Measurements from ENCODE around the gene SLIT3. TPM values are rescaled to one million over a fixed set of nuclear protein-coding genes. Genes with fewer than 3 reads are reported as not detected.
A peak's percentile ranks its signal among the peaks of the same experiment; 100 is the strongest.

Gene SLIT3
- total RNA-seq, 1 donor from 2014 or later = 52.8 TPM

- Histone ChIP-seq H3K9me3 (no peaks in the 10 kb centered on the region), H3K4me1 (peaks cover 8% of the 10 kb centered on the region), H3K36me3 (no peaks in the 10 kb centered on the region), H3K27ac (no peak overlapping the region), H3K4me3 (no peak overlapping the region), H3K27me3 (no peaks in the 10 kb centered on the region)
- DNase-seq (ENCODE audit: extremely low spot score in 2 of 2) = no peak
- TF ChIP-seq POLR2A (IDR thresholded peaks at IDR 0.05) (no peak), POLR2AphosphoS5 (IDR thresholded peaks at IDR 0.05; ENCODE audit: insufficient read depth in 1 of 2, low read depth in 1 of 2) (peak in 1 of 2 donors; percentile 77)
- intact Hi-C loops (cut with DNase I) = no loop called here
These were observed 322.9 kb downstream of the SLIT3 start for GRCh38 chr5:168978015-168978414.

GRCh38 chr5:168976311-168976970 is 324.5 kb downstream of the SLIT3 start:
- intact Hi-C loops (cut with DNase I) = no loop called here
- H3K4me1 ChIP-seq = peaks cover 8% of the 10 kb centered on the region
- H3K27ac ChIP-seq = no peak overlapping the region

DNA sequence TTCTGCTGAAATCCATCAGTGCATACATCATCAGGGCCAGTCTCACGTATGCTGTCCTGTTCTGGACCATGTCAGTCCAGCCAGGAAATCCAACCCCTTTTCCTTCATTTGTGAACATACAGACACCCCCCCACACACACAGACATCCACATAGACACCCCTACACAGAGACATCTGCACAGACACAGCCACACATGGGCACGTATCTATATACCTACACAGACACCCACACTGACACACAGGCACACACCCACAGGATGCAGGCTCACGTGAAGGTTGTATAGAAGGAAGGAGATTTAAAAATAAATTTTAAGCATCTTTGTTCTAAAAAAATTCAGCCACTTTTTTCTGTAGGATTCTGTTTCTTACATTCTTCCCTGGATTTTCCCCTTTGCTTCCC is 325.6 kb downstream of the SLIT3 start:
- intact Hi-C loops (cut with DNase I) = no loop called here
- no peaks in the 10 kb centered on the region for H3K27me3 ChIP-seq
- H3K36me3 ChIP-seq = no peaks in the 10 kb centered on the region
- no peak overlapping the region for H3K27ac ChIP-seq
- no peak for DNase-seq (ENCODE audit: extremely low spot score in 2 of 2)
- no peak overlapping the region for H3K4me3 ChIP-seq
- peaks cover 8% of the 10 kb centered on the region for H3K4me1 ChIP-seq
- no peaks in the 10 kb centered on the region for H3K9me3 ChIP-seq
- TF ChIP-seq POLR2AphosphoS5 (IDR thresholded peaks at IDR 0.05; ENCODE audit: insufficient read depth in 1 of 2, low read depth in 1 of 2) = no peak
- TF ChIP-seq POLR2A (IDR thresholded peaks at IDR 0.05) = no peak
- TF ChIP-seq, protein P1, sequence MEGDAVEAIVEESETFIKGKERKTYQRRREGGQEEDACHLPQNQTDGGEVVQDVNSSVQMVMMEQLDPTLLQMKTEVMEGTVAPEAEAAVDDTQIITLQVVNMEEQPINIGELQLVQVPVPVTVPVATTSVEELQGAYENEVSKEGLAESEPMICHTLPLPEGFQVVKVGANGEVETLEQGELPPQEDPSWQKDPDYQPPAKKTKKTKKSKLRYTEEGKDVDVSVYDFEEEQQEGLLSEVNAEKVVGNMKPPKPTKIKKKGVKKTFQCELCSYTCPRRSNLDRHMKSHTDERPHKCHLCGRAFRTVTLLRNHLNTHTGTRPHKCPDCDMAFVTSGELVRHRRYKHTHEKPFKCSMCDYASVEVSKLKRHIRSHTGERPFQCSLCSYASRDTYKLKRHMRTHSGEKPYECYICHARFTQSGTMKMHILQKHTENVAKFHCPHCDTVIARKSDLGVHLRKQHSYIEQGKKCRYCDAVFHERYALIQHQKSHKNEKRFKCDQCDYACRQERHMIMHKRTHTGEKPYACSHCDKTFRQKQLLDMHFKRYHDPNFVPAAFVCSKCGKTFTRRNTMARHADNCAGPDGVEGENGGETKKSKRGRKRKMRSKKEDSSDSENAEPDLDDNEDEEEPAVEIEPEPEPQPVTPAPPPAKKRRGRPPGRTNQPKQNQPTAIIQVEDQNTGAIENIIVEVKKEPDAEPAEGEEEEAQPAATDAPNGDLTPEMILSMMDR (IDR thresholded peaks at IDR 0.05) = no peak

More at GRCh38 chr5:168976311-168976970, 324.5 kb downstream of the SLIT3 start:
- Histone ChIP-seq H3K27me3 (no peaks in the 10 kb centered on the region), H3K36me3 (no peaks in the 10 kb centered on the region), H3K9me3 (no peaks in the 10 kb centered on the region), H3K4me3 (no peak overlapping the region)
- TF ChIP-seq POLR2AphosphoS5 (IDR thresholded peaks at IDR 0.05; ENCODE audit: insufficient read depth in 1 of 2, low read depth in 1 of 2) (no peak), POLR2A (IDR thresholded peaks at IDR 0.05) (no peak)
- TF ChIP-seq, protein P1 (IDR thresholded peaks at IDR 0.05) = no peak
- DNase-seq (ENCODE audit: extremely low spot score in 2 of 2) = no peak

DNA sequence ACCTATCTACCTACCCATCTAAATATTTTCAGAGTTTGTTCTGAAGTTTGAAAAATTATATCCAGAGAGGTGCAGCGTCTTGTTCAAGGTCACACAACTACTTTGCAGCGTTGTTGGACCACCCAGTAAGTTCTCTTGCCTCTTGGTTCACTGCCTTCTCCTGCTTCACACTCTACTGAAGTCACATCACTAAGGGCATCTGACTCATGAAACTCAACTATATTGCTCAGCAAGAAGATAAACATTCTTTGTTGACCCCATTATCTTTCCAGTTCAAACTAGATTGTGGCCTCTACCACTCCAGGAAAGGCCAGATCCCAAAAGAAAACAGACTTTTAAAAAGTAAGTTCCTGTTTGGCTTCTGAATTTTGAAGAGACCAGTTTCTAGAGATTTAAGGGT is 326.9 kb downstream of the SLIT3 start:
- no peak for TF ChIP-seq POLR2AphosphoS5 (IDR thresholded peaks at IDR 0.05; ENCODE audit: insufficient read depth in 1 of 2, low read depth in 1 of 2)
- no peak for DNase-seq (ENCODE audit: extremely low spot score in 2 of 2)

DNA sequence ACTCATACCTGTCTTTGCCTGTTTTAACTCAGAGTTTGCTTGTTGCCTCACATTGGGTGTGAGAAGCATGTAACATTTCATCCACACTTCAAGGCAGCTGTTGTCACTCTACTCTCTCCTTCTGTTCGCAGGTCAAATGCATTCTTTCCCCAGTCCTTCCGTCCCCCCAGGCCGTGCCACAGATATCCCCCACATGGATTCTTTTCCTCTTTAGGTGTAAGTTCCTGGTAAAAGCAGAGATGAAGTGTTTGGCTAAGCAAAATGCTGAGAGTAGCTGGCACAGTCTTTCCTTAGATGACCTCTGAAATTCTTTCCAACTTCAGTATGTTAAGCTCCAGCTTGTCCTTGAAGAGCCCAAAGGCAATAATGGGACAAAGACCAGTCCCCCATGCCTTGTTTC is 328.2 kb downstream of the SLIT3 start:
- TF ChIP-seq POLR2AphosphoS5 (IDR thresholded peaks at IDR 0.05; ENCODE audit: insufficient read depth in 1 of 2, low read depth in 1 of 2) (no peak), POLR2A (IDR thresholded peaks at IDR 0.05) (no peak)
- TF ChIP-seq, protein P1 (IDR thresholded peaks at IDR 0.05) = no peak
- no peak for DNase-seq (ENCODE audit: extremely low spot score in 2 of 2)
- intact Hi-C loops (cut with DNase I) = no loop called here
- H3K4me3 ChIP-seq = no peak overlapping the region
- no peaks in the 10 kb centered on the region for H3K36me3 ChIP-seq
- no peaks in the 10 kb centered on the region for H3K27me3 ChIP-seq
- H3K27ac ChIP-seq = no peak overlapping the region
- no peaks in the 10 kb centered on the region for H3K9me3 ChIP-seq
- no peaks in the 10 kb centered on the region for H3K4me1 ChIP-seq

More for the DNA sequence above, 326.9 kb downstream of the SLIT3 start:
- Histone ChIP-seq H3K9me3 (no peaks in the 10 kb centered on the region), H3K4me3 (no peak overlapping the region), H3K36me3 (no peaks in the 10 kb centered on the region), H3K27ac (no peak overlapping the region), H3K4me1 (peaks cover 8% of the 10 kb centered on the region), H3K27me3 (no peaks in the 10 kb centered on the region)
- intact Hi-C loops (cut with DNase I) = no loop called here

- no peak for DNase-seq (ENCODE audit: extremely low spot score in 2 of 2)
- no peak for TF ChIP-seq POLR2AphosphoS5 (IDR thresholded peaks at IDR 0.05; ENCODE audit: insufficient read depth in 1 of 2, low read depth in 1 of 2)
- TF ChIP-seq, protein P1 (IDR thresholded peaks at IDR 0.05) = no peak
- H3K4me3 ChIP-seq = no peak overlapping the region
- H3K27ac ChIP-seq = no peak overlapping the region
- H3K36me3 ChIP-seq = peaks cover 0 to 2% of the 10 kb centered on the region in 2 donors
- H3K27me3 ChIP-seq = no peaks in the 10 kb centered on the region
- no peaks in the 10 kb centered on the region for H3K9me3 ChIP-seq
- intact Hi-C loops (cut with DNase I) = no loop called here
- H3K4me1 ChIP-seq = no peaks in the 10 kb centered on the region
These were observed 329.8 kb downstream of the SLIT3 start for GRCh38 chr5:168971100-168971499.
